CD4-positive, alpha-beta T cell (primary cell): ENCODE measurements around the gene CCL2. TPM values are rescaled to one million over a fixed set of nuclear protein-coding genes. Genes with fewer than 3 reads are reported as not detected.

Experiments used
- ATAC-seq: fragments of 200-7000 bp; cut with Tn5 transposase; one replicate; pipeline ENCODE4 v1.10.0; 2022; ENCODE audit warnings: mild to moderate bottlenecking; ENCODE audit not compliant: poor library complexity
- CTCF ChIA-PET: fragments of 350-600 bp; sonication (Branson Sonifier 250); formaldehyde crosslinking; loops from one replicate; lab custom pipeline; 2021; ENCODE audit warnings: antibody characterized with exemption, inconsistent platforms; lab: Charles Lee
- POLR2A ChIA-PET: fragments of 350-600 bp; sonication (Branson Sonifier 250); formaldehyde crosslinking; loops from one replicate; lab custom pipeline; 2021; ENCODE audit warnings: antibody characterized with exemption, inconsistent platforms; lab: Charles Lee
- DNase-seq, 14 experiments: peaks; one replicate each; pipeline ENCODE4 v3.0.0-alpha.2; 2013 to 2020; ENCODE audit warnings: mixed read lengths in 2 of 14
- H3K27ac ChIP-seq, 2 donors: one replicate each; pipeline versions ENCODE4 v1.5.1 to v1.7.0; 2013; ENCODE audit warnings: low read length in 2 of 2, low read depth in 1 of 2, mild to moderate bottlenecking in 1 of 2
- H3K27me3 ChIP-seq, 2 experiments: 1 replicate in 1 of 2; 2 replicates in 1 of 2; pipeline versions ENCODE4 v1.6.1 to v1.7.0; 2013; ENCODE audit warnings: low read length in 2 of 2, control low read depth in 1 of 2, mild to moderate bottlenecking in 1 of 2, moderate library complexity in 1 of 2; ENCODE audit not compliant: insufficient read depth in 2 of 2, control insufficient read depth in 1 of 2
- H3K36me3 ChIP-seq: one replicate; pipeline ENCODE4 v1.6.1; 2013; ENCODE audit warnings: low read length, control low read depth; ENCODE audit not compliant: insufficient read depth
- H3K4me1 ChIP-seq: one replicate; pipeline ENCODE4 v1.6.1; 2013; ENCODE audit warnings: low read length, control low read depth; ENCODE audit not compliant: insufficient read depth
- H3K4me3 ChIP-seq: one replicate; pipeline ENCODE4 v1.5.1; 2013; ENCODE audit warnings: mild to moderate bottlenecking, low read length, moderate library complexity
- H3K9me3 ChIP-seq, 2 experiments: 1 replicate in 1 of 2; 2 replicates in 1 of 2; pipeline versions ENCODE4 v1.6.1 to v1.7.0; 2013; ENCODE audit warnings: low read length in 2 of 2, mild to moderate bottlenecking in 2 of 2, control low read depth in 1 of 2, moderate library complexity in 1 of 2; ENCODE audit not compliant: control insufficient read depth in 1 of 2, insufficient read depth in 1 of 2
- H3K27ac Mint-ChIP-seq: one replicate; pipeline ENCODE4 v1.8.0; 2020; ENCODE audit warnings: mixed read lengths
- H3K27me3 Mint-ChIP-seq: one replicate; pipeline ENCODE4 v1.8.0; 2021; ENCODE audit warnings: mixed read lengths
- H3K36me3 Mint-ChIP-seq: one replicate; pipeline ENCODE4 v1.8.0; 2021; ENCODE audit warnings: low read depth, mixed read lengths
- H3K4me1 Mint-ChIP-seq: one replicate; pipeline ENCODE4 v1.8.0; 2021; ENCODE audit warnings: low read depth, mixed read lengths
- H3K4me3 Mint-ChIP-seq: one replicate; pipeline ENCODE4 v1.8.0; 2020; ENCODE audit warnings: mild to moderate bottlenecking, mixed read lengths
- H3K9me3 Mint-ChIP-seq: one replicate; pipeline ENCODE4 v1.8.0; 2020; ENCODE audit warnings: mixed read lengths
- intact Hi-C, 2 experiments: fragments of 100-400 bp; cut with DNase I in 1 of 2; cut with micrococcal nuclease in 1 of 2; formaldehyde crosslinking; loops; one replicate each; pipeline versions ENCODE4 v1.15.1 to v1.9.0; 2023 to 2025; cut with DNase I, micrococcal nuclease
- total RNA-seq, 174 experiments: library from RNA in 2 of 174; stranded (reverse) in 2 of 174; gene quantifications; one replicate each; pipeline ENCODE4 v1.2.3 and lab custom pipeline; 2021 to 2026
- TF ChIP-seq, protein P1 (sequence below): fragments of 200-600 bp; IDR thresholded peaks from one replicate; pipeline ENCODE4 v1.8.0; 2022; ENCODE audit warnings: antibody characterized with exemption, mild to moderate bottlenecking

Gene CCL2
- total RNA-seq, 2 experiments from 2014 or later = not detected

DNA sequence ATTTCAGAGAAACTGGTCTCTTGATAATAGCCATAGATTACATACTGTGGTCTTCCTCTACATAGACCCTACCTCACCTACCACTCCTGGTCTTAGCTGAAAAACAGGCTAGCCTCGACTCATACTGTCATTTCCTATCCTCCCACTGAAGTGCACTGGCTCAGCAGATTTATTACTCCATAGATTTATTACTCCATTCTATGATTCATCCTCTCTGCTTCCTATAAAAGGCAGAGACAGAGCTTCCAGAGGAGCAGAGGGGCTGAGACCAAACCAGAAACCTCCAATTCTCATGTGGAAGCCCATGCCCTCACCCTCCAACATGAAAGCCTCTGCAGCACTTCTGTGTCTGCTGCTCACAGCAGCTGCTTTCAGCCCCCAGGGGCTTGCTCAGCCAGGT, 14.9 kb downstream of the CCL2 start, which contains the start of gene CCL7:
Gene CCL7 (plus strand): TSS at position 253 of the 400 bp plus-strand sequence. CDS start 70 bp downstream, at position 323.
- Mint-ChIP-seq H3K9me3 (no peaks in the 10 kb centered on the region), H3K27me3 (peaks cover 68% of the 10 kb centered on the region), H3K27ac (no peak within 1 kb of the TSS), H3K36me3 (no peaks in the 10 kb centered on the region), H3K4me3 (no peak within 1 kb of the TSS), H3K4me1 (no peaks in the 10 kb centered on the region)
- Histone ChIP-seq H3K27ac (no peak within 1 kb of the TSS), H3K36me3 (no peaks in the 10 kb centered on the region), H3K4me3 (no peak within 1 kb of the TSS), H3K4me1 (no peaks in the 10 kb centered on the region), H3K27me3 (peaks cover 16 to 28% of the 10 kb centered on the region in 2 experiments), H3K9me3 (no peaks in the 10 kb centered on the region)
- intact Hi-C loops = no loop called here
- ChIA-PET POLR2A (no interaction called here), CTCF (no interaction called here)
- DNase-seq (no peak), ATAC-seq (no peak)
- TF ChIP-seq, protein P1, sequence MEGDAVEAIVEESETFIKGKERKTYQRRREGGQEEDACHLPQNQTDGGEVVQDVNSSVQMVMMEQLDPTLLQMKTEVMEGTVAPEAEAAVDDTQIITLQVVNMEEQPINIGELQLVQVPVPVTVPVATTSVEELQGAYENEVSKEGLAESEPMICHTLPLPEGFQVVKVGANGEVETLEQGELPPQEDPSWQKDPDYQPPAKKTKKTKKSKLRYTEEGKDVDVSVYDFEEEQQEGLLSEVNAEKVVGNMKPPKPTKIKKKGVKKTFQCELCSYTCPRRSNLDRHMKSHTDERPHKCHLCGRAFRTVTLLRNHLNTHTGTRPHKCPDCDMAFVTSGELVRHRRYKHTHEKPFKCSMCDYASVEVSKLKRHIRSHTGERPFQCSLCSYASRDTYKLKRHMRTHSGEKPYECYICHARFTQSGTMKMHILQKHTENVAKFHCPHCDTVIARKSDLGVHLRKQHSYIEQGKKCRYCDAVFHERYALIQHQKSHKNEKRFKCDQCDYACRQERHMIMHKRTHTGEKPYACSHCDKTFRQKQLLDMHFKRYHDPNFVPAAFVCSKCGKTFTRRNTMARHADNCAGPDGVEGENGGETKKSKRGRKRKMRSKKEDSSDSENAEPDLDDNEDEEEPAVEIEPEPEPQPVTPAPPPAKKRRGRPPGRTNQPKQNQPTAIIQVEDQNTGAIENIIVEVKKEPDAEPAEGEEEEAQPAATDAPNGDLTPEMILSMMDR = no peak

DNA sequence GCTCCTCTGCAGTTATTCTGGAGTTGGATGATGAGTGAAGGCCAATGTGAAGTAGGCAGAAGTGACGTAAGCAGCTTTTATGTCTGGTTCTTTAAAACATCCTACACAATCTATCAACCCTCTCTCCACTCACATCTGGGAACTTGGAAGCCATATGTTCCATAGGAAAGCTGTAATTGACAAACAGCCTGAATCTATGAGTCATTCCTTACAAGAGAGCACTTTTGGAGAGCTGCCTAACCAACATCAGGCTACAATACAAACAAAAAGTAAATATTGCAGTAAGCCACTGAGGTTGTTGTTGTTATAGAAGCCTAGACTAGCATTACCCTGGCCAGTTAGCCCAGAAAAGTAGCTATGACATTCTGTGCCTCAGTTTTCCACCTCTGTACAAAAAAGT, 20.8 kb downstream of the CCL2 start:
- Histone ChIP-seq H3K36me3 (no peaks in the 10 kb centered on the region), H3K4me1 (no peaks in the 10 kb centered on the region), H3K27ac (no peak overlapping the region), H3K4me3 (no peak overlapping the region), H3K27me3 (peaks cover 13 to 25% of the 10 kb centered on the region in 2 experiments), H3K9me3 (no peaks in the 10 kb centered on the region)
- no peak overlapping the region for H3K27ac Mint-ChIP-seq
- no peaks in the 10 kb centered on the region for H3K36me3 Mint-ChIP-seq
- DNase-seq (no peak), ATAC-seq (no peak)
- no peak overlapping the region for H3K4me3 Mint-ChIP-seq
- TF ChIP-seq, protein P1 = no peak
- H3K4me1 Mint-ChIP-seq = no peaks in the 10 kb centered on the region
- H3K9me3 Mint-ChIP-seq = no peaks in the 10 kb centered on the region
- intact Hi-C loops = no loop called here
- ChIA-PET CTCF (interaction anchor here (0.9 kb wide), 1 partner anchor 10 kb away, joined by 4 read pairs; no protein-coding TSS in a partner anchor), POLR2A (no interaction called here)
- H3K27me3 Mint-ChIP-seq = peaks cover 61% of the 10 kb centered on the region

DNA sequence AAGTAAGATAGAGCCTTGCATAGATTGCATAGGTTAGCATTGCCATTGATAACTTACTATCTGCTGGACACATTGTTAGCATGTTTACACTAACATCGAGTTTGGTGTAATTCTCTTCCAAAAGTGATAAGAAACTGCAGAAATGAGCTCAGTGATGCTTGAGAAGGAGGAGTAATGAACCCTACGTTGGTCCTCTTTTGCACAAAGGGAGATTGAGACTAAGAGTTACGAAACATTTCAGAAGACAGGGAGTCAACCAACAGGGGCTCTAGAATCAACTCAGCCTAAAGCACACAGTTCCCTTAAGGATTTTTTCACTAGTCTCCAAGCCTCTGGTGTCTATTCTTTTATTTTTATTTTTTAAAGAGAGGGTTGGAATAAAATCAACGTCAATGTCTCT, 21.7 kb downstream of the CCL2 start:
- peaks cover 8 to 17% of the 10 kb centered on the region in 2 experiments for H3K27me3 ChIP-seq
- H3K4me3 Mint-ChIP-seq = no peak overlapping the region
- no peaks in the 10 kb centered on the region for H3K4me1 ChIP-seq
- no peaks in the 10 kb centered on the region for H3K36me3 ChIP-seq
- H3K27ac ChIP-seq = no peak overlapping the region
- no peaks in the 10 kb centered on the region for H3K36me3 Mint-ChIP-seq
- no peak overlapping the region for H3K4me3 ChIP-seq
- H3K9me3 Mint-ChIP-seq = no peaks in the 10 kb centered on the region
- CTCF ChIA-PET = no interaction called here
- peaks cover 53% of the 10 kb centered on the region for H3K27me3 Mint-ChIP-seq
- intact Hi-C loops = no loop called here
- H3K4me1 Mint-ChIP-seq = no peaks in the 10 kb centered on the region
- DNase-seq = no peak
- POLR2A ChIA-PET = no interaction called here
- no peaks in the 10 kb centered on the region for H3K9me3 ChIP-seq
- TF ChIP-seq, protein P1 = no peak
- no peak overlapping the region for H3K27ac Mint-ChIP-seq
- ATAC-seq = no peak
